ENCODE data around the gene PDE1A.

Gene PDE1A

GRCh38 chr2:182426918-182427240 lies at the start of gene PDE1A:
Gene PDE1A (minus strand): TSS chr2:182427036.
- intact Hi-C loops (cut with DNase I): no loop called here

GRCh38 chr2:182473635-182474034 lies 46.8 kb upstream of the PDE1A start:
- intact Hi-C loops (cut with DNase I): no loop called here
- no peak for DNase-seq

More at GRCh38 chr2:182426918-182427240, at the start of gene PDE1A:
- no peak for DNase-seq

- no peak for DNase-seq
- intact Hi-C loops (cut with DNase I): no loop called here
These were observed 36.9 kb upstream of the PDE1A start for GRCh38 chr2:182463760-182464159.

GRCh38 chr2:182456784-182457183 lies 29.9 kb upstream of the PDE1A start:
- intact Hi-C loops (cut with DNase I): no loop called here
- no peak for DNase-seq

- intact Hi-C loops (cut with DNase I): no loop called here
- DNase-seq: no peak
These were observed 25.7 kb upstream of the PDE1A start for GRCh38 chr2:182452456-182452990.

GRCh38 chr2:182448371-182448770 lies 21.5 kb upstream of the PDE1A start:
- intact Hi-C loops (cut with DNase I): no loop called here

GRCh38 chr2:182447863-182448262 lies 21.0 kb upstream of the PDE1A start:
- intact Hi-C loops (cut with DNase I): no loop called here

More at GRCh38 chr2:182448371-182448770, 21.5 kb upstream of the PDE1A start:
- no peak for DNase-seq

GRCh38 chr2:182447163-182447562 lies 20.3 kb upstream of the PDE1A start:
- intact Hi-C loops (cut with DNase I): no loop called here
- DNase-seq: no peak

More at GRCh38 chr2:182447863-182448262, 21.0 kb upstream of the PDE1A start:
- DNase-seq: no peak

GRCh38 chr2:182446087-182446486 lies 19.3 kb upstream of the PDE1A start:
- intact Hi-C loops (cut with DNase I): no loop called here
- DNase-seq: no peak

- intact Hi-C loops (cut with DNase I): no loop called here
- DNase-seq: no peak
These were observed 18.6 kb upstream of the PDE1A start for GRCh38 chr2:182445391-182445965.

GRCh38 chr2:182444806-182445205 lies 18.0 kb upstream of the PDE1A start:
- DNase-seq: no peak

GRCh38 chr2:182444170-182444569 lies 17.3 kb upstream of the PDE1A start:
- no peak for DNase-seq
- intact Hi-C loops (cut with DNase I): no loop called here

More at GRCh38 chr2:182444806-182445205, 18.0 kb upstream of the PDE1A start:
- intact Hi-C loops (cut with DNase I): no loop called here

GRCh38 chr2:182436252-182436651 lies 9.4 kb upstream of the PDE1A start:
- intact Hi-C loops (cut with DNase I): no loop called here
- no peak for DNase-seq

- DNase-seq: peak in 1 of 42 donors; percentile 16
- intact Hi-C loops (cut with DNase I): no loop called here
These were observed 8.9 kb upstream of the PDE1A start for GRCh38 chr2:182435754-182436153.

- no peak for DNase-seq
- intact Hi-C loops (cut with DNase I): no loop called here
These were observed 5.2 kb upstream of the PDE1A start for GRCh38 chr2:182432051-182432450.

GRCh38 chr2:182428476-182428875 lies 1.6 kb upstream of the PDE1A start:
- no peak for DNase-seq
- intact Hi-C loops (cut with DNase I): no loop called here

GRCh38 chr2:182426082-182426917 lies 536 bp downstream of the PDE1A start:
- DNase-seq: no peak
- intact Hi-C loops (cut with DNase I): no loop called here

- intact Hi-C loops (cut with DNase I): no loop called here
- no peak for DNase-seq
These were observed 4.0 kb downstream of the PDE1A start for GRCh38 chr2:182422864-182423263.

- no peak for DNase-seq
- intact Hi-C loops (cut with DNase I): no loop called here
These were observed 6.2 kb downstream of the PDE1A start for GRCh38 chr2:182420669-182421068.

GRCh38 chr2:182416861-182417260 lies 10.0 kb downstream of the PDE1A start:
- no peak for DNase-seq
- intact Hi-C loops (cut with DNase I): no loop called here

GRCh38 chr2:182416191-182416590 lies 10.6 kb downstream of the PDE1A start:
- no peak for DNase-seq
- intact Hi-C loops (cut with DNase I): no loop called here
